T-helper 1 cell (primary cell): ENCODE results near the gene TMC2.
"Not testable (repeated sequence)": the region's sequence is repeated elsewhere in the genome, so short reads cannot be mapped to it uniquely, and the experiment has no call there.

ENCODE experiments used
- DNase-seq, 5 donors: peaks; one replicate each; pipeline ENCODE4 v3.0.0-alpha.2; 2012 to 2020
- total RNA-seq, 4 donors: gene quantifications; one replicate each; lab custom pipeline; 2026; lab: John Stamatoyannopoulos, UW

The TMC2 gene, protein sequence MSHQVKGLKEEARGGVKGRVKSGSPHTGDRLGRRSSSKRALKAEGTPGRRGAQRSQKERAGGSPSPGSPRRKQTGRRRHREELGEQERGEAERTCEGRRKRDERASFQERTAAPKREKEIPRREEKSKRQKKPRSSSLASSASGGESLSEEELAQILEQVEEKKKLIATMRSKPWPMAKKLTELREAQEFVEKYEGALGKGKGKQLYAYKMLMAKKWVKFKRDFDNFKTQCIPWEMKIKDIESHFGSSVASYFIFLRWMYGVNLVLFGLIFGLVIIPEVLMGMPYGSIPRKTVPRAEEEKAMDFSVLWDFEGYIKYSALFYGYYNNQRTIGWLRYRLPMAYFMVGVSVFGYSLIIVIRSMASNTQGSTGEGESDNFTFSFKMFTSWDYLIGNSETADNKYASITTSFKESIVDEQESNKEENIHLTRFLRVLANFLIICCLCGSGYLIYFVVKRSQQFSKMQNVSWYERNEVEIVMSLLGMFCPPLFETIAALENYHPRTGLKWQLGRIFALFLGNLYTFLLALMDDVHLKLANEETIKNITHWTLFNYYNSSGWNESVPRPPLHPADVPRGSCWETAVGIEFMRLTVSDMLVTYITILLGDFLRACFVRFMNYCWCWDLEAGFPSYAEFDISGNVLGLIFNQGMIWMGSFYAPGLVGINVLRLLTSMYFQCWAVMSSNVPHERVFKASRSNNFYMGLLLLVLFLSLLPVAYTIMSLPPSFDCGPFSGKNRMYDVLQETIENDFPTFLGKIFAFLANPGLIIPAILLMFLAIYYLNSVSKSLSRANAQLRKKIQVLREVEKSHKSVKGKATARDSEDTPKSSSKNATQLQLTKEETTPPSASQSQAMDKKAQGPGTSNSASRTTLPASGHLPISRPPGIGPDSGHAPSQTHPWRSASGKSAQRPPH
- 0 to 0.15 (median 0.10) reads per million in 4 donors for total RNA-seq

DNA sequence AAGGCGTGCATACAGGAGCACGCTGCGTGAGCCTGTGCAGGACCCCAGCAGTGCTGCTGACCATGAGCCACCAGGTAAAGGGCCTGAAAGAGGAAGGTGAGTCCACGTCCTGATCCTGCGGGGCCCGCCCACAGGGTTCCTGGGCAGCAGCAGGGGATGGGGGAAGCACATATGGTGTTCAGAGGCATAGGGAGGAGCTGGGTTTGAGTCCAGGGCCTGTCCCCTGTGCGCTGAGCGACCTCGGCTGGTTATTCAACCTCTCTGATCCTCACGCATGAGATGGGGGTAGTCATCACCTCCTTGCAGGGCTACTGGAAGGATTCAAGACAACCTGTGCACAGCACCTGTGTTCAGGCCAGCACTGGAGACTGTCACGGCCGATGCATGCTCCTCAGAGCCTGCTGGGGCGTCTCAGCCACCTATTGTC, at the start of gene TMC2:
Gene TMC2 (plus strand): TSS at position 14 of the 427 bp plus-strand sequence. CDS start 49 bp downstream, at position 63.
- DNase-seq: no peak

DNA sequence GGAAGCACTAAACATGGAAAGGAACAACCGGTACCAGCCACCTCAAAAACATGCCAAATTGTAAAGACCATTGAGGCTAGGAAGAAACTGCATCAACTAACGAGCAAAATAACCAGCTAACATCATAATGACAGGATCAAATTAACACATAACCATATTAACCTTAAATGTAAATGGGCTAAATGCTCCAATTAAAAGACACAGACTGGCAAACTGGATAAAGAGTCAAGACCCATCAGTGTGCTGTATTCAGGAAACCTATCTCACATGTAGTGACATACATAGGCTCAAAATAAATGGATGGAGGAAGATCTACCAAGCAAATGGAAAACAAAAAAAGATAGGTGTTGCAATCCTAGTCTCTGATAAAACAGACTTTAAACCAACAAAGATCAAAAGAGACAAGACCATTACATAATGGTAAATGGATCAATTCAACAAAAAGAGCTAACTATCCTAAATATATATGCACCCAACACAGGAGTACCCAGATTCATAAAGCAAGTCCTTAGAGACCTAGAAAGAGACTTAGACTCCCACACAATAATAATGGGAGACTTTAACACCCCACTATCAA, 33.5 kb upstream of the TMC2 start:
- DNase-seq: not testable (repeated sequence)

DNA sequence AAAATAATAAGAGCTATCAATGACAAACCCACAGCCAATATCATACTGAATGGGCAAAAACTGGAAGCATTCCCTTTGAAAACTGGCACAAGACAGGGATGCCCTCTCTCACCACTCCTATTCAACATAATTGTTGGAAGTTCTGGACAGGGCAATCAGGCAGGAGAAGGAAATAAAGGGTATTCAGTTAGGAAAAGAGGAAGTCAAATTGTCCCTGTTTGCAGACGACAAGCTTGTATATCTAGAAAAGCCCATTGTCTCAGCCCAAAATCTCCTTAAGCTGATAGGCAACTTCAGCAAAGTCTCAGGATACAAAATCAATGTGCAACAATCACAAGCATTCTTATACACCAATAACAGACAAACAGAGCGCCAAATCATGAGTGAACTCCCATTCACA, 31.6 kb upstream of the TMC2 start:
- not testable (repeated sequence) for DNase-seq

GRCh38 chr20:2506426-2506825, 29.9 kb upstream of the TMC2 start:
- not testable (repeated sequence) for DNase-seq

DNA sequence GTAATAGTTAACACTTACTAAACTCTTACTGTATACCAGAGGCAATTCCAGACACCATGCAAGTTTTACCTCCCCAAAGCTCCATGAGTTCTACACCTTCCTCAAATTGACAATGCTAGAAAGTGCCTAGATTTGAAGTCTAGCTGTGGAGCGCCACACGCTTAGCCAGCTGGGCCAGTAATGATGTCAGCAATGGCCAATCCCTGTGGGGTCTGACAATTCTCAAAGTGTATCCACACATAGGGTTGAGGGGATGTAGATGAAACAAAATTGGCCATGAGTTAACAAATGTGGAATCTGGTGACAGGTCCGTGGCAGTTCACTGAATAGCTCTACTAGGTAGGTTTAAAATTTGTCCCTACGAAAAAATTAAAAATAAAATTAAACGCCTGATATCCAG, 28.9 kb upstream of the TMC2 start:
- no peak for DNase-seq

- DNase-seq: no peak
These were observed 28.3 kb upstream of the TMC2 start for GRCh38 chr20:2507875-2508630.

- peak; percentile 36 to 85 (median 66) for DNase-seq
These were observed 27.5 kb upstream of the TMC2 start, which contains the start of gene ZNF343 for GRCh38 chr20:2508631-2509467. Gene ZNF343 (minus strand): TSS chr20:2508915. CDS start chr20:2493895, 15,020 bp downstream.

DNA sequence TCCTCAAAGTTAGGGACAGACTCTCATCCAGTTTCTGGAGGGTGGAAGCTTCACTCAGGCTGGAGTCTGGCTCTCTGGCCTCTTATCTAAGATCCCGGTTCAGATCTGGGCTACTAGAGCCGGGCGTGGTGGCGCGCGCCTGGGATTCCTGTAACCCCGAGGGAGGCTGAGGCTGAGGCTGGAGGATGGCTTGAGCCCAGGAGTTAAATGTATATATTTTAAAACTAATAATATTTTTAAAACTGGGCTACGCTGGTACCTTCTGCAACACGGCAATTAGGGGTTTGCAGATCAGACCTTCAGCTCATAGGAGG, 26.9 kb upstream of the TMC2 start:
- no peak for DNase-seq

DNA sequence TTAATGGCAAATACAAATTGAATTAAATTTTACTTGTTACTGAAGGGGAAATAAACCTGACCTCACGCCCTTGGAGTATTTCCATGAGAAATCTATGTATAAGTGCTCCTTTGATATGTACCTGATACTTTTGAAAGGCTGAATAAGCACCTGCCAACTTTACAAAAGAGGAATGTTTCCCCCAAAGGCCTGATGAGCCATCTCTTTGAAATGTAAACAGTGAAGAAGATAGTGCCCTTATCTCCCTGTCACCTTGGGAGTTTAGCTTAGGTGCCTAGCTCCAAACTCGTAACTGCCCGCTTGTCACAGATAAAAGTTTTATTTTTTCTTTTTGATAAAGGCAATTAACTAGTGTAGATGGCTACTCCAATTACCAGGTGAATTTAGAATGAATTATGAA, 26.6 kb upstream of the TMC2 start:
- DNase-seq: no peak

DNA sequence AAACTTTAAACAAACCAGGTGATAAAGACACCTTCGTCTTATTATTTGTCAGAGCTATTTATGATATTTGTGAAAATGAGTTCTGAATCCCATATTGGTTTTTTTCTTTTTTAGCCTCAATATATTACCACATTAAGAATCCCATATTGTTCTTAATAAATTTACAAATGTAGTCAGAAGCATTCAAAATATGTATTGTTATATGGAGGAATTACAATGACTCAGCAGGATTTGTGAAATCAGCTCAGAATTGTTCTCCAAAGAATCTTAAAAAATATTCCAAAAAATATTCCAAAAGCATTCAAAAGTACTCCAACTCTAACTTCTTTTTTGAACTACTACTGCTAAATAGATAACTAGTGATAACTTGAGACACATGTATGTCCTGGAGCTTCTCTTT, 21.2 kb upstream of the TMC2 start:
- DNase-seq: no peak

DNA sequence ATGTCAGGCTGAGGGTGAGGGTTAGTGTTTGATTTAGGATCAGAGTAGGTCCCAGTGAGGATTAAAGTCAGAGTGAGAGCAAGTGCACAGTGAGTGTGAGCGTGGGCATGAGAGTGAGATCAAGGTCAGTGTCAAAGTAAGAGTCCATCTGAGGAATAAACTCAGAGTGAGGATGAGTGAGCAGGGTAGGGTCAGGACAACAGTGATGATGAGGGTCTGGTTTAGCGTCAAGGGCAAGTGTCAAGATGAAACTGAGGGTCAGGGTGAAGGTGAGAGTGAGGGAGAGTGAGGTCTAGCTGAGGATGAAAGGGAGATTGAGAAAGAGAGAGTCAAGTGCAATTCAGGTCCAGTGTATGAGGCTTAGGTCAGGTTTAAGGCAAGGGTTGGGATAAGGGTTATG, 20.0 kb upstream of the TMC2 start:
- no peak for DNase-seq

- DNase-seq: no peak
These were observed 18.3 kb upstream of the TMC2 start for GRCh38 chr20:2518096-2518495.

- DNase-seq: no peak
These were observed 17.8 kb upstream of the TMC2 start for GRCh38 chr20:2518558-2518957.

DNA sequence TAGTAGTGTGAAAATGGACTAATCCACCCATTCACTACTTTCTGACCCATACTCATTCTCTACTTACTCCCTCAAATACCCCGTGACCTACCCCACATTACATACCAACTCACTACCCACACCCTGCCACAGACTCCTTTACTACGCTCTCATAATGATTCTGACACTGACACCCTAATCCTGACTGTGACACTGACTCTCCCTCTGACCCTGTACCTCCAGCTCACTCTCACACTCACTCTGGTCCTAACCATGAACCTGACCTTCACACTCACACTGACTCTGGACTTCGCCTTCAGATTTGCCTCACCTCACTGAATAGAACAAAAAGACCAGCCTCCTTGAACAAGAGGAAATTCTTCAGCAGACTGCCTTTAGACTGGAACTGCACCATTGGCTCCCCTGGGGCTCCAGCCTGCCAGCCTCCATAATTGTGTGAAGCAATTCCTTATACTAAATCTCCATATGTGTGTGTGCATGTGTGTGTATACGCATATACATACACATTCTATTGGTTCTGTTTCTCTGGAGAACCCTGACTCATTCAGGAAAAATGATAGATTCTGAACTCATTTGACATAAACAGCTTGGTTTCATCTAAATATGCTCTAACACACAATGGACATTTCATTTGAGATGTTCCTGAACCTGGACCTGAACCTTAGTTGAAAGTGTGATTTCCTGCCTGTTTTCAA, 17.1 kb upstream of the TMC2 start:
- no peak for DNase-seq

DNA sequence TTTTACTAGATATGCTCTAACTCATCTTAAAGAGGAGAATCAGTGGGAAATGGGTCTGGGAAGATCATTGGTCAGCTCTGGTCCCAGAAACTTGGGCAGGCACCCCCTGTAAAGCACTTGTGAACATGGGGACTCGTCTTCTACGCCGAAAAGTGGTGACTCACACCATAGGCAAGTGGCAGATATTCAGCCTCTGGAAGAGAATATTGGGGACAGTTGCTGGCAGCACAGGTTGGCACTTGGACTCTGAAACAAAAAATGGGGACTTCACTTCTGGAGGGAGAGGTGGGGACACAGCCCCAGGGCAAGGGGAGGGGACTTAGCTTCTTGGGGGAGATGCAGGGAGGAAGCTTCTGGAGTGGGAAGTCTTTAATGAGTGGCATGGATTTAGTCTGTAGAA, 15.8 kb upstream of the TMC2 start:
- no peak for DNase-seq

DNA sequence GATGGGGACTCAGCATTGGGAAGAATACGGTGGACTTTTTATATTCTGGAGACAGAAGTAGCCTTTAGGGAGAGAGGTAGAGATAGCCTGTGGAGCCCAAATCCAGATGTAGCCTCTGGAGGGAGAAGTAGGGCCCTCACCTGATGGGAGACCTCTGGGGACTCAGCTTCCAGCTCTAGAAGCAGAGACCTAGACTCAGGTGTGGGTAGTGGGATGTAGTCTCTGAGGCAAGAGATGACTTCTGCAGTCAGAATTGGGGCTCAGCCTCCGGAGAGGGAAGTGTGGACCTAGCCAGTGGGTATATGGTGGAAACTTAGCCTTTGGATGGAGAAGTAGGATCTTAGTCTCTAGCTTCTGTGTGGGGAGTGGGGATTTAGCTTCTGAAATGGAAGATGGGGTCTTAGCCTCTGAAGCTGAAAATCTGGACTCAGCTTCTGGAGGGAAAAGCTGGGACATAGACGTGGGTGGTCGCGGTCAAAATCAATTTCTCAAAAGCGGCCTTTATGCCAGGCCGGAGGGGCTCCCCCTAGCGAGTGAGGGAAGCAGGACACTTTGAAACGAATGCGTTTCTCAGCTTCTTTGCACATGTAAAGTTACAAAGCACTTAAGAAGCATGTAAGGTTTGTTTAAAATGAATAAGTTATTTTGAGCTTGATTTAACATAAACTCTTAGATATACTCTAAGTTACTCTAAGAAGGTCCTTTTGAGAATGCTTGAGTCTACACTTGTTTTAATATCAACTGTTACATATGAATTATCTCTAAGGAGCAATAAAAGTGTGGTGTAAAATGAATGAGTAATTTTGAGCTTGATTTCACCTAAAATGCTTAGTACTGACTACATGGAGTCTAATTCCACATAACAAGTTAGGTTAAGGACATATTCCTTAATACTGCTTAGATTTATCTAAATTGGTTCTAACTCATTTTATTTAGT, 14.7 kb upstream of the TMC2 start:
- DNase-seq: peak in 2 of 5 donors; percentile 23 to 42

- DNase-seq: peak in 1 of 5 donors; percentile 24
These were observed 13.4 kb upstream of the TMC2 start for GRCh38 chr20:2522826-2523429.

- peak; percentile 72 to 88 (median 83) for DNase-seq
These were observed 12.3 kb upstream of the TMC2 start for GRCh38 chr20:2523919-2524708.
